ENCODE measurements around the gene LRRC27. TPM values are rescaled to one million over a fixed set of nuclear protein-coding genes. Genes with fewer than 3 reads are reported as not detected.

The LRRC27 gene
- total and polyA plus RNA-seq, 8 donors, result 2.5 to 11.1 (median 4.3) TPM

GRCh38 chr10:132324186-132324585 lies 7.8 kb upstream of the LRRC27 start:
- Histone ChIP-seq H3K4me3 (no peak overlapping the region), H3K27ac (no peak overlapping the region), H3K27me3 (no peaks in the 10 kb centered on the region), H3K4me1 (no peaks in the 10 kb centered on the region), H3K9me3 (no peaks in the 10 kb centered on the region), H3K36me3 (no peaks in the 10 kb centered on the region)
- DNase-seq, result no peak
- 86 to 88% methylated on average over 1 of the region's 1 CpG for WGBS, 2 donors
- TF ChIP-seq CTCF (IDR thresholded peaks at IDR 0.05), result no peak
- FAIRE-seq, result no peak
- intact Hi-C loops (cut with DNase I), result no loop called here
- no peak for ATAC-seq

- DNase-seq (no peak), FAIRE-seq (no peak), ATAC-seq (no peak)
- Histone ChIP-seq H3K4me1 (peaks cover 0 to 2% (median 0%) of the 10 kb centered on the region in 3 donors), H3K4me3 (no peak overlapping the region), H3K27me3 (no peaks in the 10 kb centered on the region), H3K27ac (no peak overlapping the region), H3K36me3 (no peaks in the 10 kb centered on the region), H3K9me3 (no peaks in the 10 kb centered on the region)
- 87 to 95% methylated on average over 11 of the region's 11 CpGs for WGBS, 2 donors
- intact Hi-C loops (cut with DNase I), result no loop called here
- no peak for TF ChIP-seq CTCF (IDR thresholded peaks at IDR 0.05)
These were observed 5.6 kb upstream of the LRRC27 start for GRCh38 chr10:132326344-132326889.

GRCh38 chr10:132326925-132327324 lies 5.1 kb upstream of the LRRC27 start:
- Histone ChIP-seq H3K4me3 (no peak overlapping the region), H3K36me3 (no peaks in the 10 kb centered on the region), H3K27me3 (no peaks in the 10 kb centered on the region), H3K9me3 (no peaks in the 10 kb centered on the region), H3K27ac (no peak overlapping the region), H3K4me1 (peaks cover 0 to 2% (median 0%) of the 10 kb centered on the region in 3 donors)
- no peak for TF ChIP-seq CTCF (IDR thresholded peaks at IDR 0.05)
- 90% methylated on average over 4 of the region's 4 CpGs for WGBS, 2 donors
- no peak for FAIRE-seq
- no peak for ATAC-seq
- no peak for DNase-seq
- intact Hi-C loops (cut with DNase I), result no loop called here

- peaks cover 0 to 8% (median 0%) of the 10 kb centered on the region in 3 donors for H3K4me1 ChIP-seq
- H3K4me3 ChIP-seq, result no peak overlapping the region
- H3K36me3 ChIP-seq, result no peaks in the 10 kb centered on the region
- TF ChIP-seq CTCF (IDR thresholded peaks at IDR 0.05), result no peak
- ATAC-seq (no peak), FAIRE-seq (no peak), DNase-seq (no peak)
- H3K27ac ChIP-seq, result no peak overlapping the region
- intact Hi-C loops (cut with DNase I), result no loop called here
- 96 to 97% methylated on average over 9 of the region's 9 CpGs for WGBS, 2 donors
- no peaks in the 10 kb centered on the region for H3K9me3 ChIP-seq
- no peaks in the 10 kb centered on the region for H3K27me3 ChIP-seq
These were observed 3.9 kb upstream of the LRRC27 start for GRCh38 chr10:132328106-132328505.

- intact Hi-C loops (cut with DNase I), result no loop called here
- TF ChIP-seq CTCF (IDR thresholded peaks at IDR 0.05), result no peak
- H3K27ac ChIP-seq, result no peak overlapping the region
- DNase-seq (no peak), ATAC-seq (no peak), FAIRE-seq (no peak)
- no peaks in the 10 kb centered on the region for H3K36me3 ChIP-seq
- 70 to 78% methylated on average over 8 of the region's 8 CpGs for WGBS, 2 donors
- H3K4me3 ChIP-seq, result no peak overlapping the region
- H3K4me1 ChIP-seq, result peaks cover 0 to 9% (median 0%) of the 10 kb centered on the region in 3 donors
- H3K9me3 ChIP-seq, result no peaks in the 10 kb centered on the region
- no peaks in the 10 kb centered on the region for H3K27me3 ChIP-seq
These were observed 3.3 kb upstream of the LRRC27 start for GRCh38 chr10:132328738-132329137.

All from pancreas (tissue), 10 donors.